PC-9 (cell line): ENCODE results near the gene RNF112. TPM values are rescaled to one million over a fixed set of nuclear protein-coding genes. Genes with fewer than 3 reads are reported as not detected.

Source experiments
- BruUV-seq: library from RNA; stranded (reverse); fragments of 400-500 nt; replicated peaks from 2 replicates; lab custom pipeline; 2021; lab: Mats Ljungman, UMichigan
- CTCF ChIA-PET: fragments of 300-600 bp; sonication (Branson Sonifier 250); formaldehyde crosslinking; loops from one replicate; lab custom pipeline; 2022; ENCODE audit warnings: antibody characterized with exemption; lab: Charles Lee
- POLR2A ChIA-PET: fragments of 300-600 bp; sonication (Branson Sonifier 250); formaldehyde crosslinking; loops from one replicate; lab custom pipeline; 2022; ENCODE audit warnings: antibody characterized with exemption; ENCODE audit not compliant: unreplicated experiment; lab: Charles Lee
- DNase-seq, 2 experiments: peaks; one replicate each; pipeline versions ENCODE4 v3.0.0 to v3.0.0-alpha.2; 2015 to 2022; ENCODE audit warnings: mixed read lengths in 1 of 2
- H2AFZ ChIP-seq: fragments of 200-600 bp; sonication (generic); 2 replicates; pipeline ENCODE4 v1.8.1; 2017; ENCODE audit warnings: antibody characterized with exemption
- H3F3A ChIP-seq: fragments of 200-600 bp; sonication (generic); 2 replicates; pipeline ENCODE4 v1.8.1; 2017; ENCODE audit warnings: antibody characterized with exemption, mild to moderate bottlenecking, low read depth; ENCODE audit not compliant: insufficient read depth
- H3K27ac ChIP-seq: fragments of 200-600 bp; sonication (generic); 2 replicates; pipeline ENCODE4 v1.6.1; 2016; ENCODE audit warnings: mixed run types
- H3K27me3 ChIP-seq: fragments of 200-600 bp; sonication (generic); 2 replicates; pipeline ENCODE4 v1.6.1; 2016; ENCODE audit warnings: low read depth, mixed run types; ENCODE audit not compliant: insufficient read depth
- H3K36me3 ChIP-seq: fragments of 200-600 bp; sonication (generic); 2 replicates; pipeline ENCODE4 v1.6.1; 2016; ENCODE audit warnings: low read depth, mixed run types
- H3K4me1 ChIP-seq: fragments of 200-600 bp; sonication (generic); replicated peaks from 2 replicates; pipeline ENCODE4 v1.6.1; 2016; ENCODE audit warnings: mixed run types; ENCODE audit not compliant: insufficient read depth
- H3K4me2 ChIP-seq: fragments of 200-600 bp; sonication (generic); 2 replicates; pipeline ENCODE4 v1.6.1; 2017; ENCODE audit warnings: mixed run types
- H3K4me3 ChIP-seq: fragments of 200-600 bp; sonication (generic); 2 replicates; pipeline ENCODE4 v1.6.1; 2016; ENCODE audit warnings: mixed run types
- H3K79me2 ChIP-seq: fragments of 200-600 bp; sonication (generic); 2 replicates; pipeline ENCODE4 v1.6.1; 2017; ENCODE audit warnings: low read depth, mixed run types
- H3K9me2 ChIP-seq: fragments of 200-600 bp; sonication (generic); 2 replicates; pipeline ENCODE4 v1.8.1; 2017; ENCODE audit warnings: mild to moderate bottlenecking; ENCODE audit not compliant: insufficient read depth
- H3K9me3 ChIP-seq: fragments of 200-600 bp; sonication (generic); 2 replicates; pipeline ENCODE4 v1.8.1; 2016; ENCODE audit warnings: low read depth; ENCODE audit not compliant: insufficient read depth
- H4K20me1 ChIP-seq: fragments of 200-600 bp; sonication (generic); 2 replicates; pipeline ENCODE4 v1.8.1; 2017; ENCODE audit not compliant: insufficient read depth
- EZH2 ChIP-seq: fragments of 200-600 bp; sonication (generic); IDR thresholded peaks from 2 replicates; pipeline ENCODE4 v1.8.0; 2017; ENCODE audit warnings: antibody characterized with exemption, low read depth
- intact Hi-C: fragments of 100-400 bp; cut with micrococcal nuclease; formaldehyde crosslinking; loops from one replicate; pipeline ENCODE4 v1.10.0; 2022; ENCODE audit not compliant: unreplicated experiment
- total RNA-seq: library from RNA; stranded (reverse); gene quantifications from 2 replicates; pipeline ENCODE4 v1.2.3, GENCODE V29; 2021
- TF ChIP-seq, protein P1 (sequence below): fragments of 200-600 bp; sonication (generic); conservative IDR thresholded peaks from 2 replicates; pipeline ENCODE4 v1.6.1; 2017; ENCODE audit warnings: mixed run types, antibody characterized with exemption, mild to moderate bottlenecking, moderate library complexity

The RNF112 gene
- total RNA-seq, 1 experiment from 2014 or later: 2.0 TPM

GRCh38 chr17:19381741-19382444 is 29.1 kb upstream of the RNF112 start:
- no peak for DNase-seq
- CTCF ChIA-PET: no interaction called here
- no peak overlapping the region for H3K27ac ChIP-seq
- peaks cover 26% of the 10 kb centered on the region for H3F3A ChIP-seq
- TF ChIP-seq EZH2: no peak
- TF ChIP-seq, protein P1, sequence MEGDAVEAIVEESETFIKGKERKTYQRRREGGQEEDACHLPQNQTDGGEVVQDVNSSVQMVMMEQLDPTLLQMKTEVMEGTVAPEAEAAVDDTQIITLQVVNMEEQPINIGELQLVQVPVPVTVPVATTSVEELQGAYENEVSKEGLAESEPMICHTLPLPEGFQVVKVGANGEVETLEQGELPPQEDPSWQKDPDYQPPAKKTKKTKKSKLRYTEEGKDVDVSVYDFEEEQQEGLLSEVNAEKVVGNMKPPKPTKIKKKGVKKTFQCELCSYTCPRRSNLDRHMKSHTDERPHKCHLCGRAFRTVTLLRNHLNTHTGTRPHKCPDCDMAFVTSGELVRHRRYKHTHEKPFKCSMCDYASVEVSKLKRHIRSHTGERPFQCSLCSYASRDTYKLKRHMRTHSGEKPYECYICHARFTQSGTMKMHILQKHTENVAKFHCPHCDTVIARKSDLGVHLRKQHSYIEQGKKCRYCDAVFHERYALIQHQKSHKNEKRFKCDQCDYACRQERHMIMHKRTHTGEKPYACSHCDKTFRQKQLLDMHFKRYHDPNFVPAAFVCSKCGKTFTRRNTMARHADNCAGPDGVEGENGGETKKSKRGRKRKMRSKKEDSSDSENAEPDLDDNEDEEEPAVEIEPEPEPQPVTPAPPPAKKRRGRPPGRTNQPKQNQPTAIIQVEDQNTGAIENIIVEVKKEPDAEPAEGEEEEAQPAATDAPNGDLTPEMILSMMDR: no peak
- intact Hi-C loops: no loop called here
- 0 out of 2 replicates have a peak, but pooled peaks cover 12% of the 10 kb centered on the region for H3K36me3 ChIP-seq
- H3K4me1 ChIP-seq: peaks cover 7% of the 10 kb centered on the region
- BruUV-seq: no TSS peak
- peaks cover 16% of the 10 kb centered on the region for H3K79me2 ChIP-seq
- no peaks in the 10 kb centered on the region for H3K9me3 ChIP-seq
- no peak overlapping the region for H3K4me2 ChIP-seq
- H2AFZ ChIP-seq: no peak overlapping the region
- POLR2A ChIA-PET: no interaction called here
- H3K27me3 ChIP-seq: no peaks in the 10 kb centered on the region
- H3K4me3 ChIP-seq: no peak overlapping the region
- H4K20me1 ChIP-seq: no peaks in the 10 kb centered on the region
- no peaks in the 10 kb centered on the region for H3K9me2 ChIP-seq

GRCh38 chr17:19382531-19383444 is 28.2 kb upstream of the RNF112 start:
- BruUV-seq: no TSS peak
- Histone ChIP-seq H3K9me2 (no peaks in the 10 kb centered on the region), H3F3A (peaks cover 17% of the 10 kb centered on the region), H3K4me2 (no peak overlapping the region), H3K27ac (no peak overlapping the region), H3K9me3 (no peaks in the 10 kb centered on the region), H3K4me3 (no peak overlapping the region), H4K20me1 (no peaks in the 10 kb centered on the region), H2AFZ (no peak overlapping the region), H3K36me3 (0 out of 2 replicates have a peak, but pooled peaks cover 12% of the 10 kb centered on the region), H3K27me3 (no peaks in the 10 kb centered on the region), H3K4me1 (peaks cover 13% of the 10 kb centered on the region), H3K79me2 (peaks cover 16% of the 10 kb centered on the region)
- DNase-seq: no peak
- intact Hi-C loops: no loop called here
- POLR2A ChIA-PET: no interaction called here
- TF ChIP-seq EZH2: no peak
- TF ChIP-seq, protein P1: no peak
- CTCF ChIA-PET: no interaction called here

- H3K79me2 ChIP-seq: peaks cover 12% of the 10 kb centered on the region
- POLR2A ChIA-PET: no interaction called here
- no peaks in the 10 kb centered on the region for H3K27me3 ChIP-seq
- H3K4me3 ChIP-seq: no peak overlapping the region
- no peaks in the 10 kb centered on the region for H3K9me2 ChIP-seq
- TF ChIP-seq EZH2: no peak
- TF ChIP-seq, protein P1: no peak
- peaks cover 20% of the 10 kb centered on the region; the same call in 1 of the 2 replicates for H3F3A ChIP-seq
- H3K27ac ChIP-seq: no peak overlapping the region
- no peaks in the 10 kb centered on the region for H4K20me1 ChIP-seq
- intact Hi-C loops: no loop called here
- BruUV-seq: no TSS peak
- H3K4me2 ChIP-seq: no peak overlapping the region
- no peak for DNase-seq
- CTCF ChIA-PET: no interaction called here
- H2AFZ ChIP-seq: no peak overlapping the region
- H3K9me3 ChIP-seq: no peaks in the 10 kb centered on the region
- H3K36me3 ChIP-seq: 0 out of 2 replicates have a peak, but pooled peaks cover 12% of the 10 kb centered on the region
- H3K4me1 ChIP-seq: peaks cover 21% of the 10 kb centered on the region
Observed at GRCh38 chr17:19383681-19384470, 27.2 kb upstream of the RNF112 start.
